GM18861 (cell line): ENCODE results near the gene CCDC69.
"Not testable (repeated sequence)": the region's sequence is repeated elsewhere in the genome, so short reads cannot be mapped to it uniquely, and the experiment has no call there.

Experiments
- ATAC-seq: cut with Tn5 transposase; IDR thresholded peaks from one replicate; pipeline ENCODE4 v1.9.1; 2021; ENCODE audit not compliant: unreplicated experiment

Gene CCDC69

DNA sequence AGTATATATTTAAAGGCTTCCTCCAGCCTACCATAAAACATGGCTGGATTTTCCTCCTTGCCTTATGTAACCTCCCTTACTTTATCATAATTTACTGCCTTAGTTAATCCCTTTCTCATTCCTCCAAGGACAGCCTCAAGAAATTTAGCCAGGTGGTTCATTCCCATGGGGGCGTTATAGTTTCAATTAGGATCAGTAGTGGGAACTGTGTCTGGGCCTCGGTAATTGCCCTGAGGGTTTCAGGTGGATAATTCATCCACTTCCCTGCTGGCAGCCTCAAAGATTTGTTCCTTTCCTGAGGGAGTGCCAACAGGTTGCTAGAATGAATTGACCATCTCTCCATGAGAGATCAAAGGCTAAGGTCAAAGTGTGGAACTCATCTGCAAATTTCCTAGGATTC, 24.8 kb upstream of the CCDC69 start:
- ATAC-seq = no peak

GRCh38 chr5:151245680-151246219, 21.9 kb upstream of the CCDC69 start:
- no peak for ATAC-seq

GRCh38 chr5:151244206-151244605, 20.3 kb upstream of the CCDC69 start:
- ATAC-seq = no peak

DNA sequence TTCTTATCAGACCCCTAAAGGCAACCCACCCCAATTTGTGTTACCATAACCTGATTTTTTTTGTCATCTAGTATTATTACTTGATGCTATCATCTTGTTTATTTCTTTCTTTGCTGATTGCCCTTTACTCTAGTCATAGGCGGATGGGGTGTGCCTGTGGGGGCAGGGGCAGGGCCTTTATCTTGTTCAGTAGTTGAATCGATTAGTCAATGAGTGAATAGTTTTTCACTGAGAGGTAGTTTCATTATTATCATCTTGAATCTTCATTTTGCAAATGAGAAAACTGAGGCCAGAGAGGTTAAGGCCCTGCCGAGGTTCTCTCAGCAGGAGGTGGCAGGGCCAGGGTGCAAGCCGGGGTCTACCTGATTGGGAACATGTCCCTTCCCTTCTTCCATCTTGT, 19.7 kb upstream of the CCDC69 start:
- no peak for ATAC-seq

- ATAC-seq = no peak
Observed at GRCh38 chr5:151243127-151243526, 19.2 kb upstream of the CCDC69 start.

DNA sequence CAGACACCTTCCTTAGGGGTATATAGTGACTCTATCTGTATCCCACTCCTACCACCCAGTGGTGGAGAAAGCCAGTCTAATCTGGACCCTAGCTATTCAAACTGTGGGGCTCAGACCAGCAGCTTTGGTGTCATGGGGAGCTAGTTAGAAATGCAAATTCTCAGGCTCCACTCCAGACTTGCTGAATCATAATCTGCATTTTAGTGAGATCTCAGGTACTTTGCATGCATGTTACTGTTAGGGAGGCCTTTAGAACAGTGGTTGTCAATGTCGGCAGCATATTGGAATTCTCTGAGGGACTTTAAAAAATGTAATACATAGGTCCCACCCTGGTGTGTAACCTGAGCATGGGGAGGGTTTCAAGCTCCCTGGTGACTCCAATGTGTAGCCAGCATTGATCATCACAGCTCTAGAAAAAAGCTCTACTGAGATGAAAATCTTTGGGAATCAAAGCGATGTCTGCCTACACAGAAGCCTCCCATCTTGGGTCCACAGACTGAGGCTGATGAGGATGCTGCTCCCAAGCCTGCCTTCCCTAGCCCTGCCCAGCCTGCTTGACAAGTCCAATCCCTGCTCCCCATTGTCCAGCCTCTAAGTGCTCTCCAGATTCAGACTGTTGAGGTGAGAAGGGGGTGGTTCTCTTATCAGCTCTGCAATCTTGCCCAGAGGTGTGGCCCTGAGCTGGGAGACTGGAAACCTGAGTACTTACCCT, 17.2 kb upstream of the CCDC69 start:
- ATAC-seq = no peak

DNA sequence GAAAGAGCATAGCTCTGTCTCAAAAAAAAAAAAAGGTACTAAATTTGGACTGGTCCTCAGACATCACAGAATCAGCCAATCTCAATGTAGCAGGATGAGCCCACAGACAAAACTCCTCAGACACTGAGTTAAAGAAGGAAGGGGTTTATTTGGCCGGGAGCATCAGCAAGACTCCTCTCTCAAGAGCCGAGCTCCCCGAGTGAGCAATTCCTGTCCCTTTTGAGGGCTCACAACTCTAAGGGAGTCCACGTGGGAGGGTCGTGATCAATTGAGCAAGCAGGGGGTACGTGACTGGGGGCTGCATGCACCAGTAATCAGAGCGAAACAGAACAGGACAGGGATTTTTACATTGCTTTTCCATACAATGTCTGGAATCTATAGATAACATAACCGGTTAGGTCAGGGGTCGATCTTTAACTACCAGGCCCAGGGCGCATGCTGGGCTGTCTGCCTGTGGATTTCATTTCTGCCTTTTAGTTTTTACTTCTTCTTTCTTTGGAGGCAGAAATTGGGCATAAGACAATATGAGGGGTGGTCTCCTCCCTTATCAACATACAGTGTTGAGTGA, 16.5 kb upstream of the CCDC69 start:
- not testable (repeated sequence) for ATAC-seq

GRCh38 chr5:151239237-151239861, 15.5 kb upstream of the CCDC69 start:
- ATAC-seq = peak; percentile 28

- ATAC-seq = peak; percentile 48
Observed at GRCh38 chr5:151238303-151238741, 14.4 kb upstream of the CCDC69 start.

DNA sequence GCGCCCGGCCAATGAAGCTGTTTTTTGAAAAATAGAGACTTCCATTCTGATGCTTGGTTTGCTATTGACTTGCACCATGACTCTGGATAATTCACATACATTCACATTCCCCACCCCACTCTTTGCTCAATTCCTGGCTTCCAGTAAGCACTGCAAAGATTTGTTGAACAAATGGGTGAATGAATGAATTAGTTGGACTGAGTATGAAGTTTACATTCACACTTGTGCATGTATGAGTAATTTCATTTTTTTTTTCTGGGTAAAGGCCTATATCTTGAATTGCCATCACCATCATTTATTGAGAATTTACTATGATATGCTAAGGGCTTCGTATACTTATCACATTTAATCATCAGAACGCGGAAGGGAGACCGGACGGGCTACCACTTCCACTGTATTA, 13.8 kb upstream of the CCDC69 start:
- no peak for ATAC-seq

- no peak for ATAC-seq
Observed at GRCh38 chr5:151236888-151237287, 13.0 kb upstream of the CCDC69 start.

- not testable (repeated sequence) for ATAC-seq
Observed at GRCh38 chr5:151235239-151235571, 11.3 kb upstream of the CCDC69 start.

DNA sequence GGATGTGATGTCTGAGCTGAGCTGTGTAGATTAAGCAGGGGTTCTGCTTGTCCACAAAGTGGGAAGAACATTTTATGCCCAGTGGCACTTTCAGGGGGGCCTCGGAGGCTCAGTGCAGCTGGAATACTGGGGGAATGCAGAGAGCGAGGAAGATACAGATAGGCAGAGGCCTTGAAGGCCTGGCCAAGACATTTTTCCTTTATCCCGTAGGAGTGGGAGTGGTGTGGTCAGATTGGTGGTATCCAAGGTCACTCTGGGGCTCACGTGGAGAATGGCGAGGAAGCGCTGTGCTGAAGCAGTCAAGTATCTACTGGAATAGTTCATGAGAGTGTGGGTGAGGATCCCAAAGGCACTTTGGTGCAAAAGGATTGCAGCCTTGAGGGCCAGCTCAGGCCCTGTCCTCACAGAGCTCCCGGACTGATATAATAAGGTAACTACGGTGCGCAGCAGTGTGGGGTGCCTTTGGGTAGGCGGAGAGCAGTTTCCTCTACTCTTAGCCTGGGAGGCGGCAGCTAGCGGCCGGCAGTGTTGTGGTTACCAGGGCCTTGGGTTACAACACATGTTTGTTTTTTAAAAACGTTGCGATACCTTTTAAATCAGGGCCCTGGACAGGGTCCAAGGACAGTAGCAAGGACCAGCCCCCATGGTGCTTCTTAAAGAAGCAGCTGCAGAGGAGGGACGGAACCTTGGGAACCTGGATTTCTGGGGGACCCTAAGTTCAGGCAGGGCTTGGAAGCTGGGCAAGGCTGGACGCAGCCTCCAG, 10.8 kb upstream of the CCDC69 start:
- ATAC-seq = peak; percentile 45

DNA sequence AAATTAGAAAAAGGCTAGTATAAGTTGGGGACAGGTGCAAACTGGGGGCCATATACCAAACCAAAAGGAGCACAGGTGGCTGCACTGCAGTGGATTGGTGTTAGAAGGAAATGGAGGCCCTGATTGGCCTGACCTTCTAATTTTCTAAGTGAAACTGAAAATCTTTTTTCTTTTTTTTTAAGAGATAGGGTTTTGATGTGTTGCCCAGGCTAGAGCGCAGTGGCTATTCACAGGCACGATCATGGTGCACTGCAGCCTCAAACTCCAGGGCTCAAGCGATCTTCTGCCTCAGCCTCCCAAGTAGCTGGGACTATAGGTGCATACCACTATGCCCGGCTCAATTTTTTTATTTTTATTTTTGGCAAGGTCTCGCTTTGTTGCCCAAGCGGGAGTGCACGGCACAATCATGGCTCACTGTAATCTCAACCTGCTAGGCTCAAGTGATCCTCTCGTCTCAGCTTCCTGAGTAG, 9.8 kb upstream of the CCDC69 start:
- ATAC-seq = peak; percentile 61

- no peak for ATAC-seq
Observed at GRCh38 chr5:151231359-151231758, 7.5 kb upstream of the CCDC69 start.

GRCh38 chr5:151230048-151230680, 6.3 kb upstream of the CCDC69 start:
- no peak for ATAC-seq

- ATAC-seq = no peak
Observed at GRCh38 chr5:151228986-151229385, 5.1 kb upstream of the CCDC69 start.

DNA sequence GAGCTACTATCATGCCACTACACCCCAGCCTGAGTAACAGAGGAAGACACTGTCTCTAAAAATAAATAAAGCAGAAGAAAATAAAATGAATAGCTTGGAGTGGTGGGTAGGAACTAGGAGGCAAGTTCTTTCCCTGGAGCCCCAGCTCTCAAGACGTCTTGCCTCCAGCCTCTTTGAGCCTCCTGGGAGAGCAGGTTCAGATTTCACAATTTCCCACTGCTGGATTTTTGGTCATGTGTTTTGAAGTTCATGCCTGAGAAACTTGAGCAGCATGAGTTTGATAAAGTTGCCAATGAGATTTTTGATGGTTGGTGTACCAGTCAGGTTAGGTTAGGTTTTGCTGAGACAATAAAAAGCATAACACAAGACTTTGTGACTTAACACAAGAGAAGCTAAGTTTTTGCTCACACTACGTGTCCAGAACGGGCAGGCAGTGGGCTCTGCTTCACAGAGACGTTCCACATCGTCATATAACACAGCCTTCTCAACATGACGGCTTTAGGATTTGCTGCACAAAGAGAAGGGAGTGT, 4.1 kb upstream of the CCDC69 start:
- ATAC-seq = no peak

DNA sequence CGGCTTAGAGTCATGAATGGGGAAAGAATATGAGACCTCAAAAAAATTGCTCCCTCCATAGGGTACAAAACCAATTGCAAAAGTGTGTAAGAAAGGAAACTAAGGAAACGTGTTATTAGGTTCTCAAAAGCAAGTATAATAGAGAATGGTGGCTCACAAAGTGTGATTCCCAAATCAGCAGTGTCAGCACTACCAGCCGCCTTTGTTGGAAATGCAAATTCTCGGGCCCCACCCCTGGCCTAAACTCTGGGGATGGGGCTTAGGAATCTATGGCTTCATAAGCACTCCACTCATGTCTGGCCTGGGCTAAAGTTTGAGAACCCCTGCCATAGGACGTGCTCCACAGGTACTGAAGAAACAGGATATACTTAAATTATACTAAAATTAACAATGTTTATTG, 1.6 kb upstream of the CCDC69 start:
- no peak for ATAC-seq

- no peak for ATAC-seq
Observed at GRCh38 chr5:151225071-151225470, 1.2 kb upstream of the CCDC69 start.

GRCh38 chr5:151224372-151224771, 480 bp upstream of the CCDC69 start:
- no peak for ATAC-seq
